Midbrain (tissue), 1 donor: ENCODE results near the gene ATP13A5.

Experiments
- DNase-seq: peaks from one replicate; lab custom pipeline; 2025; lab: John Stamatoyannopoulos, UW

ATP13A5 gene

DNA sequence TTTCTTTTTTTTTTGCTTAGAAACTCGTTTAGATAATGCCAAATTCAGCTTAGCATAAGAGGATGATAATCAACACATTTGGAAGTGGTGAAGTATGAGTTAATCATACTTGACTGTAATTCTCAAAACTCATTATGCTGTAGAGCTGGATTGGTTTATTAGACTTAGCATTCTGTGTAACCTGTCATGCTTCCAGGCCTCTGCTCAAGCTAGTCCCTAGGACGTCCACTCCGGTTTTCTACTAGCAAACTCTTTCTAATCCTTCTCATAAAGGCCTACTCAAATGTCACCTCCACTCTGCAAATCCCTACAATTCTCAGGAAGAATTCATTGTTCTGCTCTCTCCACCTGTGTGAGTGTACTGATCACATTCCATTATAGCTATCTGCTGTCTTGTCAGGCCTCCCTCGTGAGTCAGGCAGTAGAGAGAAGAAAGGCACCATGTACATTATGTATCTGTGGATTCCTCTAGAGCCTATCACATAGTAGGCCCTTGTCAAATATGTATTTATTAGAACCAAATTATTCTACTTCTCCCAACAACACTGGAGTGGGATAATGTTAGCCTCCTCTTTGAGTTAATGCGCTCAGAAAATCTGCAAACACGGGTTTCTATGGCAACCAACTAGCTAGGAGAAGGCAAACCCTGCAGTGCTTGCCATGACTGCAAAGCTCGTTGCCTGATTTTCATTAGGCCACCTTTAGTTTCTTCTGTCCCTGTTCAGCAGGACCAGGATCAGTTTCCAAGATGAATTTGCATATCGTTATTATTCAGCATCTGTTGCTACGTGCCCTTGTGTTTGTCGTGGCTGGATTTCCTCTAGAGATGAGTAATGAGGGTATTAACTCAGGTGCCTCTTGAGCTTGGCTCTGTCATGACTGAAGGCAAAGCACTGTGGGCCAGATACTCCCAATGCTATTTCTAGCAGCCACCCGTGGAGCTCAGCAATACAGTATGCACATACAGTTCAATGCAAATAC is 30.7 kb downstream of the ATP13A5 start:
- no peak for DNase-seq

DNA sequence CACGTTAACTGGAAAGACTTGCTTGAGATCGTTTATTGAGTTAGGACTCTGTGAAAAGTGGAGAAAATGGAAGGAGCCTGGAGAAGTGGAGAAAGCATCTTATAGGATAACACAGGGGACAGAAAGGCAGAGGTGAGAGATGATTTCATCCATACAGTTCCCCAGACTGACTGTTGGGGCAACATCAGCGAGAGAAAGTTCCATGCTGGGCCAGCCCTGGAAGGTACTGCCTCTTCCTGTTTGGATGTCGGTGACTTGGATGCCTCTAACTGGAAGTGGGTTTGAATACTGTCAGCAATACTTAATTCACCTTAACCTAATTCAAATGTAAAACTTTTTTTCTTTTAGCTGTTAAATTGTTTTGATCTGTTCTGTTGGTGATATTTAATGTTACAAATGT is 32.3 kb downstream of the ATP13A5 start:
- no peak for DNase-seq

DNA sequence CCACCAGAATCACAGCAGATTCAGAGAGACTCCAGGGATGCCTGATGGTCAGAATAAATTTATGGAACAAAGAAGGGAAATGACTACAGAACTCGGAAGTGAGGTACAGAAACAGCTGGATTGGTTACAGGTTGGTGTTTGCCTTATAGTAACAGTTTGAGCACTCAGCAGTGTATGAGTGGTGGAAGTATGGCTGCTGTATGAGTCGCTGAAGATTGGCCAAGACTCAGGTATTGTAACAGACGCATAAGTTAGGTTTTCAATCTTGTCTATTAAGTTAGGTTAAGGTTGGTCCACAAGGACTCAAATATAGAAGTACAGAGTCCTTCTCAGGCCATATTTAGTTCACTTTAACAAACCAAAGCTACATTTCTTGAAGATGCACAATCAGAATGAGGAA is 33.1 kb downstream of the ATP13A5 start:
- no peak for DNase-seq

DNA sequence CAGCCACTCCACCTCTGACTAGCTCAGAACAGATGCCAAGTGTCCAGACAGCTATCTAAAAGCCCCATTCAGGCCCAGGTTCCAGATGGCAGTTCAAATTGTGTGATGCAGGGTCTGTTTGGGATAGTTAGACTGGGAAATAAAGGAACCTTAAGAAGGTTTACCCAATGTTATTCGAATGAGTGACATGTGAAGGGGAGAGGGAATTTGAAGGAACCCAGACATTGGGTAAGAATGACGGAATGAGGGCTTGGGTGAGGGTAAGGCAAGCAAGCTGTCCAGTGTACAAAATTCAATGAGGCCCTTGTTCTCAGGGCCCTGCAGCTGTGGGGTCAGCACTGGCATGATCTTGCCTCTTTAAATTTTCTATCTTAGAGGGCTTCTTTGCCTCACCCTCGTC is 34.1 kb downstream of the ATP13A5 start:
- DNase-seq = no peak

DNA sequence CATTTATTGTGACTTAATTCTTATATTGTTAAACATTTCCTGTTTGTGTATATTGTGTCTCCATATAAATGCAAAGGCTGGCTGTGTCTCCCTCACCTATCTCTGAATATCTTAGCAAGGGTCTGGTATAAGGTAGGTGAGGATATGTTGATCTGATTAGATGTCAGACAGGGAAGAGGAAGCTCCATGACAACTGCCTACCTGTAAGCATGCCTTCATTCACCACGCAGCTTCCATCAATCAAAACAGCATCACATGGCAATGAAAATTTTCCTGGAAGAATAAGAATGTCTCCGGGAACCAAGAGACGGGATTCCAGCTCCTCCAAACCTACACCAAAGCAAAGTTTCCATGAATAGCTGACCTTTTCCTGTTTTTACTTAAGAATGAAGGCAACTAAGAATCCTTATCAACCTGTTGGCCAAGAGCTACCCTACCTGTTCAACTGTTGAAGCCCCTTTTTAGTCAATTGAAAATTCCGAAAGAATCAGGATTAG is 34.8 kb downstream of the ATP13A5 start:
- no peak for DNase-seq

DNA sequence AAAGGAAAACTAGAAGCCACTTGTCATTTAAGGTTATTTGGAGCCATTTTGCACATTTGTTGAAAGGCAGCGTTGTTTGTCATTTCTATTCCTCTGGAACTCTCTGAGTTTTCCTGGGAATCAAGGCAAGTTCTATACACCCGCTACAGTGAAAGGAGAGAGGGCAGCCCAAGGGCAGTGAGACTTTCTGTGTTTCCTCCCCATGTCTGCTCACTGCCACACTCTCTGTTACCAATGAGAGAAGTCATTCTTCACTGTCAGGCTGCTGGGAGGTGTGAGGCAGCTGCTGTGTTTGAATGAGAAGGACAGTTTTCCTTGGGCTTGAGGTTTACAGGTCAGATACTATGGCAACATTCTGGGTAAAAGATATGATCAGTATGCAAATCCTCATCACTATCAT is 36.0 kb downstream of the ATP13A5 start:
- DNase-seq = peak; percentile 8

DNA sequence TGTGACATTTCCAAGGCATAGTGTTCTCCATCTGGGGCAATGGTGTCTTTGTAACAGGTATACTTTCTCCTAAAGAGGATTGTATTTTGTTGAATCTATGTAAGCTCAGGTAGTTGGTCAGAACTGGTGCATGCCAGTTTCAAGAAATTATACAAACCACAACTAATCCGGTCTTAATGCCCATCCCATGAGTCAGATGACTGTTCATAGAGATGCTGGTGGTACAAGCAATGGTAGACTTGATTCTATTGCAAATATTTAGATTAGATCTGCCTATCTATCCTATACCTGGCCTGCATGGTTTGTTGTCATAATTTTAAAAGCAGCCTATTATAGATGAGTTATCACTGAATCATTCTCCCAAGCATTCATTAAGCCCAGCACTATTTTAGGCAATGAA is 43.5 kb downstream of the ATP13A5 start:
- no peak for DNase-seq

DNA sequence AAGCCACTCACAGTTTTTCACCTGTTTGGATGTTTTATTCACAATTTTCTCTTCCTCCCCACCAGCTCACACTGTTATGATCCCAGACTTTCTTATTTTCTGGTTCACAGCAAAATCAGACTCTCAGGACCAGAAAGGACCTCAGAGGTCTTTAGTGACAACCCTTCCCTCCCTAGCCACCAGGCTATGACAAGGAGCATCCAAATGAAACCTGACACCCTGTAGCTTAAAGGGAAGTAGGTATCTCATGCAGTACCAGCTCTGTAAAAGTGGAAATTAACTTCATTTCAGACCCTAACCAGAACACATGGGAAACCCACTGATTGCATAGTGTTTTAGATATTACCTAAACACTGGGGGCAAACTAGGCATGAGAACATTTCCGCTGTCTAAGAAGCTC is 45.3 kb downstream of the ATP13A5 start:
- DNase-seq = no peak

DNA sequence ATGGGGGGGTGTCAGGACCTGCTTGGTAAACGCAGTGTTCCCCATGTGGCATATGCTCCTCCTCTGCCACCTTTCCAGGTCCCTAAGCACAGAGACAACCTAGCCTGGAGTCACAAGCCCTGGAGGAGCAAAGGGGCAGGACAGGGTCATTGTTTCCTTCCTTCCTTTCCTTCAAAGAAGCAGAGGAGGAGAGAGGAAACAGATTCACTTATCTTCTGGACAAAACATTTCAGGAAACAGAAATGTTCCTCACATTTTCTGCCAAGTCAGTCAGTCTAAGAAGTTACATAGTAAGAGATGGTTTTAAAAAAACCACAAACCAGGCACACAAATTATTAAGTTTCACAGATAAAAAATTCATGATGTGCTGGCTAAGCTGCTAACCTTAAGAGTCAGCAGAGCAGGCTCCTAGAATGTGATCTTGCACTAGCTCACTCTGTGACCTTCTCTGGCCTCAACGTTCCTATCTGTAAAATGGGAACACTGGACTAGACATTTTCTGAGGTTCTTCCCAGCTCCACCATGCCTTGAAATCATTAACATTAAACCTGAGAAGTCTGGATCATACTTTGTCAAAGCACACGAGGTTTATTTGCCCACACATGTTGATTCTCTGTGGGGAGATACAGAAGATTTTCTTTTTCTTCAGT is 47.9 kb downstream of the ATP13A5 start:
- DNase-seq = no peak

DNA sequence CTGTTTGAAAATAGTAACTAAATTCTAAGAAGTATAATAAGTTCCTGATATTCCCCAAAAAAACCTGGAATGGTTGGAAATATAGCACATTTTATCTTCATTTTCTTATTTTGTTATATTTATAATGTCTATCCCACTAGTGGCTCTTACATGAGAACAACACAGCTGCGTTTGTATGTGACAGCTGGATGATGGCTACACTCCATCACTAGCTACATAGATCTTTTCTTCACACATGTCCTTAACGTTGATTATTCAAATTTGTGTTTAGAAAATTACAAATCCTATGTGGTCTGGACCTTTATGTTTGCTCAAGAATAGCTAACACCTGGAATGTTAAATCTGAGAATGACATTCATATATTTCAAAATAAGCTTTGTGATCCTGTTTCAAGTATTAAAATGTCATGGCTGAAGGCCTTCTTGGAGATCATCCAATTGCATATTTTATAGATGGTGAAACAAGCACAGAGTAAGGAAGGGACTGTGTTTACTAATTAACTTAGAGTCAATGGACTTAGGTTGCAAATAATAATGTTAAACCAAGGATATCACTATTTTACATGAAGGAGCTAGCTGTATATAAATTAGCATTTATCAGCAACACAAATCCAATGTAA is 60.8 kb downstream of the ATP13A5 start:
- DNase-seq = no peak

DNA sequence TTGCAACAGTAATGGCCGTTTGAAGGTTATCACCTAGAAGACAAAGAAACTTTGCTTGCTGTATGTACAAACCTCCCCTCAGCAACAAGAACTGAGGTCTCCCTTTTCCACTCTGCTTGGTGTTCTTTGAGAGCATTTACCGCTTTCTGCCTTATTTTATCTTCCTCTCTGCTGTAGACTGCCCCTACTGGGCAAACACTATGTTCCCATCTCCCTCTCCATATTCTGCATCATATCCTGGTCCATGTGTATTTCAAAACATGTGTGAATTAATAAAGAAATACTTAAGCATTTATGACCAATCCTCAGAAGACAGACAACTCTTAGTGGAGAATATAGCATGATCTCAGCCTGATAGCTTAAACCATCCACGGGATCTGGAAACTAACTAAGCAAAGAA is 64.4 kb downstream of the ATP13A5 start:
- DNase-seq = no peak

DNA sequence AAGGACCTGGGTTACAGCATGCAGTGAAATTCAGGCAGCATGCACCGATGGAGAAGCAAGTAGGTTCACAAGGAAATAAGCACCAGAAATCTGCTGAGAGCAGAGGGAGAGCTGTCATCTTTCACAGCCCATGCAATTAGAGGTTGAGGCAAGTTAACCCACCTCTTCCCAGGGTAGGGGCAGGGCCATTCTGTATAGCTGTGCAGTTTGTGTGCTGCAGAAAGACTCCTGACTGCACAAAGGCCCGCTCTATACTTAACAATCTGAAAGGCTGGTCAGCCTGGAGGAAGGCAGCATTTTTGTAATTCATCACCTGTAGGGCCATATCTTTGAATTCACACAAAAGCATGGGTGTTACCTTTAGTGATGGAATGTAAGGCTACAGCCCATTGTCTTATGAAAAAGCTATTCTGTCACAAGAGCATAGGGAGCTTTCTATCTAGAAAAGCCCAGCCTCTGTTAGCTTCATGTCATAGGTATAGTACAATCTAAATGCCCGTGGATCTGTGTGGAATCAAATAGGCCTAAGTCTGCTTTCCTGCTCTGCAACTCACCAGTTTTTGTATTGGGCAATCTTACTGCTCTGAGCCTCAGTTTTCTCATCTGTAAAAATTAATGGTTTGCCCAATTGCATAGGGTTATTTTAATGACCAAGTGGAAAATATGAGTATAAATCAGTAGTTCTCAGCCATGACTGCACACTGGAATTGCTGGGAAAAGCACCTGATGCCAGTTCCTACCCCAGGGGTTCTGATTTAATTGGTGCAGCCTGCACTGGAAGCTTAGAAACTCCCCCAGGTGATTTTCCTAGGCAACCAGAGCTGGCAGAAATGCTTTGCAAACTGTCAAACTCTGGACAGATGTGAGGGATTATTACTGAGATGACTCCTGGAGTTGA is 65.2 kb downstream of the ATP13A5 start:
- no peak for DNase-seq

DNA sequence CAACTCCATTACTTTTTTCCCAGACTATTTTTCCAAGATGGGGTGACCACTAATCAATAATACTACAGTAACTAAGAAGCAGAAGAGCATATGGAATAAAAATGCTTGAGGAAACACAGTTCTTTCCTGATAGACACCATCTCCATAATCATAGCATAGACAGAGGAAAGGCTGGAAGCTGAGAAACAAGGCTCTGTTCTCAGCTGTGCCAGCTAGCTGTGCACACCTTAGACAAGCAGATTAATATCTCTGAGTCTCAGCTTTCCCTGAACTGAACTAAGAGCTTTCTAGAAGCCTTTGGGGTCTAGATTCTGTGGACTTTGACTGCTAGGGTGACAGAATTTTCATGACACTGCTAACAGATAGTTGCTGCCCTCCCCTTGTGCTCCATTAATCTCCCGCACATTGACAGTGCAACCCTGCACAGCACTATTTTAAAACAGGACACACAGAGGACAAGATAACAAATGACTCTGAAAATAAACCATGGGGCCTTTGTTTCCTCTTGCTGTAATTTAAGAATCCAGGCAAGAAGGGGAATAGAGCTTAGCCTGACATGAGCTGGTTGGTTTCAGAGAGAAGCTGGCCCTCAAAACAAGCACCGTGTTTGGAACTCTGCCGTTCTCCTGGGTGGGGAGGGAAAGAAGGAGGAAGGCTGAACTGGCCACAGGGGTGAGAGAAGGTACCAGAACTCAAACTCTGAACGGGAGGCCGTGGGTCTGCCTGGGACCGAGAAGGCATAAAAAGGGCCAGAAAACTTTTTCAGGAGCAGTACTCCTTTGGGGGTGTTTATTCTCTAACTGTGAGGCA is 67.4 kb downstream of the ATP13A5 start:
- no peak for DNase-seq

DNA sequence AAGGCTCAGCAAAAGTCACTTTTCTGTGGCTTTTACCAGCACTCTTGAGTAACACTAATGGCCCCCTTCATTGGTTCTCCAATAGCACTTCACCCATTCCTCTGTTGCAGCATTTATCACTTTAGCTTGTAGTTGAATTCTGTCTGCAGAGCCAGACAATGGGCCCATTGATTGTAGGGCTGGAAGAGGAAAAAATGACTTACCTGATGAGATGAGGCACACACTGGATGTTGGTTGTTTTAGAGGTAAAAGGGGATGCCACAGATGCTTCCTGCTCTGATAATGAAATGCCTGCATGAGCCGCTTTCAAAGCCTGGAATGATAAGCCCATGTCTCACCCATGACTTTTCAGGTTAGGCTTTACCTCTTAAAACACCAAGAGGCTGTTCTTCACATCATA is 73.2 kb downstream of the ATP13A5 start:
- no peak for DNase-seq

DNA sequence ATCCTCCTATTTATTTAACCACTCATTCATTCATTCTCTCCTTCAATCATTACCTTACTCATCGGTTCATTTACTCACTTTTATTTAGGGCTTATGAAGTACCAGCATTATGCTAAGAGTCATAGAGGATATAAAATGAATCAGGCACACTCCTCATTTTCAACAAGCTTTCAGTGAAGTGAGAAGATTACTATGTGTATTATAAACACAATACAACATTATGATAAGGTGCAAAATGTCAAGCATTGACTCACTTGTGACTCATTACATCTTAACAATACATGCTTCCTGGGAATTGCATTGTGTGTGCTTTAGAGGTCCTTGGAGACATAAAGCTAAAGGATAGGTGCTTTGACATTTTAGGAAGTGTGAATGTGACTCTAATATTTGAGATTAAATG is 77.1 kb downstream of the ATP13A5 start:
- DNase-seq = no peak

DNA sequence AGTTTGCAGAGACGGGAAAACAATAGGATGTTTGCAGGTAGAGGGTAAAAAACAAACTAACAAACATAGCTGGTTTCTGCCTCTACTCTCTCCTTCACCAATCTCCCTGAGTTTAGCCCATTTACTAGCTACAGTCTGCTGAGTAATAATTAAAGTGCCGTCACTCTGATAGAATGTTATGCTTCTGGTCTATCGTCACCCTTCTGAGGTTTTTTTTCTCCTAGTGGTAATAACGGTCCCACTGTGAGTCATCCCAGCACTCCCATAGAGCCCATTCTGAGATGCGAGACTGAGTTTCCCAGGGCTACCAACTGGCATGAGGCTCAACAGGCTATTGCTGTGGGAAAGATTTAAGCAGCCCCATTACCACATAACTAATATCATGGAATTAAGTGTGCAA is 81.1 kb downstream of the ATP13A5 start:
- no peak for DNase-seq

DNA sequence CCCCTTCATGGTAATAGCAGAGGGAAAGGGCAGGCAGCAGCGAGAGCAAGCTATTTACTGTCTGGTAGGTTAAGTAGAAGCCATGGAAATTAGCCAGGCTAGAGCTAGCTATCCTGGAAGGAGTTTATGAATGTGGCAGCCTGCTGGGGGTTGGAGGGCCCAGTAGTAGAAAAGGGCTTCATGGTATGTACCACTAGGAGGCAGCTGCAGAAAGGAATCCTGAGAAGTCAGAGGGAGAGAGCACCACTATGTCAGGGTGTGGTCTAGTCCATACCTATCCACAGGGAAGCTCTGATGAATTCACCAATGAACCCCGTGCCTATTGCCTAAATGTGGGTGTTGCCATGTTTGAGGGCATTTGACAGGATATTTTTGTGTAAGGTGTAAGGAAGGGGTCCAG is 82.6 kb downstream of the ATP13A5 start:
- no peak for DNase-seq

DNA sequence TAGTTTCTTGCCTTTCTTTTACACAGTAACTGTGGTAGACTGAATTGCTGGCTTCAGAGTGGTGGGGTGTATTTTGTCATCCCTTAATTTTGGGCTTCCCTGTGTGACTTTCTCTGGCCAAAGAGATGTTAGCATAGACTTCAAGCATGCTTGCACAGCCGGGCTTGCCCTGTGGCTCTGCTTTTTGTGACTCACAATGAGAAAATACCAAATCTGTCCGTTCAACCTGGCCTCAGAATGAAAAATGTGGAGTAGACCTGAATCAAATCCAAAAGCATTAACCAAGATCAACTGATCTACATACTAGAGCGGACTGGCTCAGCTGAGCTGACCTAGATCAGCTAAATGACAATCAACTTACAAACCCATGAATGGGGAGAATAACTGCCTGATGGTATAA is 86.2 kb downstream of the ATP13A5 start:
- no peak for DNase-seq

DNA sequence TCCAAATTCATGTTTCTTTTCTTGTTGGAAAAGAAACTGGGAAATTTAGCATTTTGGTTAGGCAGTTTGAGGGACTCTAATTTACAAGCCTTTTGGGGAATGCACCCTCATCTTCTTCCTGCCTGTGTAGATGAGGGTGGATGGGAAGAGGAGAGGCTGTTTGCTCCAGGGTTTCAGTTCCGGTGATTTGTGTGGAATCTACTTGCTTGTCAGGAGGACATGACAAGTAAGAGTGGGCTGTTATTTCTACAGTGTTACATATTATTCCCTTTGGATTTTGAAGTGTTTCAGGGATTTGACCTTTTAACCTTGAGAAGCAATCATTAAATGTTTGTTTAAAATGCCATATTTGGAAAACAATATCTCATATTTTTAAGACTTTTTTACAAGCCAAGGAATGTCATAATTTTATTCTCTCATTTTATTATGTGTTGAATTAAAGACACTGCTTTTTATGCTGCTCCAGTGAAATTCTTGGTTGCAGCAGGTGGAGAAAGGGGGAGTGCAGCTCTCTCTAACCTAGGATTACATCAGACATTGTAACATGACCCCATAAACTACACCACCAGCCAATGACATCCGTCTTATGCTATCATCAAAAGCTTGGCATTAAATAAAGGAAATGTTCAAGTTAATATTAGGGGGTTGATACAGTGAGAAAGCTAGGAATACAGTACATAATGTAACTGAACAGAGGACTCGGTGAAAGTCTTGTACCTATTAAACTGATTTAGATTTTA is 107.3 kb downstream of the ATP13A5 start:
- DNase-seq = no peak

DNA sequence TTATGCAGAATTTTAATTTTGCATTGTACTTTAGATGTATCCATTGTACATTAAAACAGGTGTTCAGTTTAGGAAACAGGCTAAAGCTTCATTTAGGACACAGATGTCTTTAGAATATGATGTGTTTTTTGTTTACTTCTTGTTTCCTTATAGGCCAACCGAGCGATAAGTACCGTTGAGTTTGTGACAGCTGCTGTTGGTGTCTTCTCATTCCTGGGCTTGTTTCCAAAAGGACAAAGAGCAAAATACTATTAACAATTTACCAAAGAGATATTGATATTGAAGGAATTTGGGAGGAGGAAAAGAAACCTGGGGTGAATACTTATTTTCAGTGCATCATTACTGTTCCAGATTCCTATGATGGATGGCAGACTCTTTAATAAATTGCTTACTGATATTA is 108.1 kb downstream of the ATP13A5 start:
- DNase-seq = no peak
